ENCODE measurements around the gene PEX11G.

Gene PEX11G

GRCh38 chr19:7471696-7472615 is 16.9 kb downstream of the PEX11G start:
- TF ChIP-seq GATA3 (IDR thresholded peaks at IDR 0.05; ENCODE audit: low read depth, low read length): no peak

DNA sequence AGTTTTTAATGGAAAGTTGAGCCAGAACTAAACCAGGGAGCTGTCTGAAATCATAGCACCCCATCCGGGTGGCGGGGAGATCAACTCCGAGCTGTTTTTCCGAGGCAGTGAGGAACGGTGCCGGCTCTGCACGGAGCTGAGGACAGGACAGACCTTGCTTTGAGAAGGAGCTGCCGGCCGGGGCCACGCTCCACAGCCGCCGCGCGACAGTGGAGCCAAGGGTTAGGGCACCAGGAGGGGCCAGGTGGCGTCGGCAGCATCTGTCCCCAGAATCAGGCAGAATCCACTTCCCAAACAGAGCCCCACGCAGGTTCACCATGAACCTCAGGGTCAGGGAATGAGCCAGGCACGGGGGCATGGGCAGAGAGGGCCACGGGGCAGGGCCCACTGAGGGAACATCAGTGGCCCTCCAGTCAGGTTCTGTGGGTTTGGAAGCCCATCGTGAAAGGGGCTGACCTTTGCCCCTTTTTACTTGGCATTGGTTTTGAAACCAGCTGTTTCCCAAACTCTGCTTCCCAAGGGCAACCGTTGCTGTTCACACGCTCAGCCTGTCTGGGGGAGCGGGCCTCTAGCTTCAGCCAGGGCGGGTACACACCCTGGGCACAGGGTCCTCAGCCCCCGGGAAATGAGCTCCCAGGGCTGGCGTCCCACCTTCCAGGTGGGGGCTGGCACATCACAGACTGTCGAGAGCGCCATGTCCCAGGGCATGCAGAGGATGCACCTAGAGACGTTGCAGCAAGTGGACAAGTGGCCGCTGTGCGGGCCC is 18.1 kb downstream of the PEX11G start:
- no peak for TF ChIP-seq GATA2 (IDR thresholded peaks at IDR 0.05; ENCODE audit: low read depth, low read length)
- no peak for TF ChIP-seq GATA3 (IDR thresholded peaks at IDR 0.05; ENCODE audit: low read depth, low read length)

DNA sequence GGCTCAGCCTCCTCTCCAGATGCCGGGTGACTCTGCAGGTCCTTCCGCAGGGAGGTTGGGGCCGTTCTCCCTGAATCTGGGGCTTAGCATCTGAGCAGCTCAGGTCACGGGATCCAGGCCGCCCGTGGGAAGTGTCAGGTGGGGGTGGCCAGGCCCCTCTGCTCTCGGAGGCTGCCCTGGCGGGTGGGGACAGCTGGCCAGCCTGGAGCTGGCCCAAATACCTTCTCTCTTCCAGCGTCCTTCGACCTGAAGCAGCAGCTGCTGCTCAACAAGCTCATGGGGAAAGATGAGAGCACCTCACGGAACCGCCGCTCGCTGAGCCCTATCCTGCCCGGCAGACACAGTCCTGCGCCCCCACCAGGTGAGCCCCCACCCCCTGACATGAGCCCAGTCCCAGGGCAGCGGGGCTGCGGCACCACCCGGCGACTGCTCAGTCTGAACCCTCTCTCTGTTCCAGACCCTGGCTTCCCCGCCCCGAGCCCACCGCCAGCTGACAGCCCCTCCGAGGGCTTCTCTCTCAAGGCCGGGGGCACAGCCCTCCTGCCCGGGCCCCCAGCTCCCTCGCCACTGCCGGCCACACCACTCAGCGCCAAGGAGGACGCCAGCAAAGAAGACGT is 19.1 kb downstream of the PEX11G start:
- TF ChIP-seq GATA2 (IDR thresholded peaks at IDR 0.05; ENCODE audit: low read depth, low read length) (no peak), GATA3 (IDR thresholded peaks at IDR 0.05; ENCODE audit: low read depth, low read length) (no peak)

GRCh38 chr19:7468840-7469239 is 20.0 kb downstream of the PEX11G start:
- TF ChIP-seq GATA3 (IDR thresholded peaks at IDR 0.05; ENCODE audit: low read depth, low read length) (no peak), GATA2 (IDR thresholded peaks at IDR 0.05; ENCODE audit: low read depth, low read length) (no peak)

DNA sequence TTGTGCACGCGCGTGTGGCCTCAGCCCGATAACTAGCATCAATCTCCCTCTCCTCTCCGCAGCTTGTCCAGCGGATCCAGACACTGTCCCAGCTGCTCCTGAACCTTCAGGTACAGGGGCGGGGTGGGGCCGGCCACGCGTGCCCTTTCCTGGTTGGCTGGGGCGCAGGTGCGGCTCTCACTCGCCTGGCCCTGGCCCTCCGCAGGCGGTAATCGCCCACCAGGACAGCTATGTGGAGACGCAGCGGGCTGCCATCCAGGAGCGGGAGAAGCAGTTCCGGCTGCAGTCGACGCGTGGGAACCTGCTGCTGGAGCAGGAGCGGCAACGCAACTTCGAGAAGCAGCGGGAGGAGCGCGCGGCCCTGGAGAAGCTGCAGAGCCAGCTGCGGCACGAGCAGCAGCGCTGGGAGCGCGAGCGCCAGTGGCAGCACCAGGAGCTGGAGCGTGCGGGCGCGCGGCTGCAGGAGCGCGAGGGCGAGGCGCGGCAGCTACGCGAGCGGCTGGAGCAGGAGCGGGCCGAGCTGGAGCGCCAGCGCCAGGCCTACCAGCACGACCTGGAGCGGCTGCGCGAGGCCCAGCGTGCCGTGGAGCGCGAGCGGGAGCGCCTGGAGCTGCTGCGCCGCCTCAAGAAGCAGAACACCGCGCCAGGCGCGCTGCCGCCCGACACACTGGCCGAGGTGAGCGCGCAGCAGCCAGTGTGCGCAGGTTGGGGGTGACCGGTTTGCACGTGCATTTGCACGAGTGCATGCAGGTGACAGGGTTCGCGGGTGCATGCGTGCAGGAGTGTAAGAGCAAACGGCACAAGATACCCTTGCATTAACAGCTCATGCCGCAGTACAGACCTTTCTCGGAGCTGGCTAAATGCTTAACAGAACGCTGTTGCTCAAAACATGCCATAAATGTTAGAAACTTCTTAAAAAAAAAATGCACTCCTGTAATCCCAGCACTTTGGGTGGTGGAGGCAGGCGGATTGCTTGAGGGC is 21.5 kb downstream of the PEX11G start:
- no peak for TF ChIP-seq GATA3 (IDR thresholded peaks at IDR 0.05; ENCODE audit: low read depth, low read length)
- TF ChIP-seq GATA2 (IDR thresholded peaks at IDR 0.05; ENCODE audit: low read depth, low read length): no peak

DNA sequence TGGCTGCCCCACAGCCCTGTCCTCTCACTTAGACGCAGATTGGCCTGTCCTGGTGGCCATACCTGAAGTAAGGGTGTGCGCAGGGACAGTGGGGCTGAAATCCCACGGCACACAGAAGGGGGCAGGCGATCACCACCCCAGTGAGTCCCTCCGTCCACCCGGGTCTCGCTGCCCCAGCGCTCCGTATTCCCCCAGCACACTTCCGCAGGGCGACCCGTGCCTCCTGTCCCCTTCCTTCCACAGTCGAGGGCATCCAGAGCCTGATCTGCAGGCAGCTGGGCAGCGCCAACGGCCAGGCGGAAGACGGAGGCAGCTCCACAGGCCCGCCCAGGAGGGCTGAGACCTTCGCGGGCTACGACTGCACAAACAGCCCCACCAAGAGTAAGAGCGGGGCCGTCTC is 25.3 kb downstream of the PEX11G start:
- TF ChIP-seq GATA2 (IDR thresholded peaks at IDR 0.05; ENCODE audit: low read depth, low read length): no peak
- TF ChIP-seq GATA3 (IDR thresholded peaks at IDR 0.05; ENCODE audit: low read depth, low read length): no peak

DNA sequence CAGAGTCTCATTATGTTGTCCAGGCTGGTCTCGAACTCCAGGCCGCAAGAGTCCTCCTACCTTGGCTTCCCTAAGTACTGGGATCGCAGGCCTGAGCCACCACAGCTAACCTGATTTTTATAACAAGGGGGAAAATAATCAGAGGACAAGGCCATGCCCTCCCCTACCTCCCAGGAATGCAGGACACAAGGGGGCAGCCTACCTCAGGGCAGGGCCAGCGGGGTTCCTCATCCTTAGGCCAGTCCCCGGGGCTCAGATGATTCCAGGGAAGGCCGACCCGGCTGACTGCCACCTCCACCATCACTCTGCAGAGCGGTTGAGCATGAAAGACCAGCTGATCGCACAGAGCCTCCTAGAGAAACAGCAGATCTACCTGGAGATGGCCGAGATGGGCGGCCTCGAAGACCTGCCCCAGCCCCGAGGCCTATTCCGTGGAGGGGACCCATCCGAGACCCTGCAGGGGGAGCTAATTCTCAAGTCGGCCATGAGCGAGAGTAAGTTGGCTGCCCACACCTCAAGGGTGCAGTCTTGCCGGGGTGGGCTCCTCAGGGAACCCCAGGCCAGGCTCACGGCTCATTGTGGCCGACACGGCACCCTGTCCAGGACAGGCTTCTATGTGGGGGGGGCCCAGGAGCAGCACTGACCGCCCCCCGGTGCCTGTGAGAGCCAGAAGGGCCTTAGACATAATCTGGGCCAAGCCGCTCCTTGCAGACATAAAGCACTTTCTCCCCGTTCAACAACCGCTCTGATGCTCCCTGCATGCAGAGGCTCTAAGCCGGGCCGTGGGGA is 26.8 kb downstream of the PEX11G start:
- TF ChIP-seq GATA2 (IDR thresholded peaks at IDR 0.05; ENCODE audit: low read depth, low read length): no peak
- TF ChIP-seq GATA3 (IDR thresholded peaks at IDR 0.05; ENCODE audit: low read depth, low read length): no peak

DNA sequence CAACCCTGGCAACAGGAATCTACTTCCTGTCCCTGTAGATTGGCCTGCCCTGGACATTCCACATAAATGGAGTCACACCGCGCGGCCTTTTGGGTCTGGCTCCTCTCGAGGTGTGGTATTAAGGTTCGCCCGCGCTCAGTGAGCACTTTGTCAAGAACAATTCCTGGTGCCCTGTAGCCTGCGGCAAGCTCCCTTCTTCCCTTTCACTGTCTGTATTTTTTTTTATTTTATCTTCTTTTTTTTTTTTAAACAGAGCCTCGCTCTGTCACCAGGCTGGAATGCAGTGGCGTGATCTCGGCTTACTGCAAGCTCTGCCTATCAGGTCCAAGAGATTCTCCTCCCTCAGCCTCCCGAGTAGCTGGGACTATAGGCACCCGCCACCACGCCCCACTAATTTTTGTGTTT is 28.3 kb downstream of the PEX11G start:
- TF ChIP-seq GATA3 (IDR thresholded peaks at IDR 0.05; ENCODE audit: low read depth, low read length) (no peak), GATA2 (IDR thresholded peaks at IDR 0.05; ENCODE audit: low read depth, low read length) (no peak)

DNA sequence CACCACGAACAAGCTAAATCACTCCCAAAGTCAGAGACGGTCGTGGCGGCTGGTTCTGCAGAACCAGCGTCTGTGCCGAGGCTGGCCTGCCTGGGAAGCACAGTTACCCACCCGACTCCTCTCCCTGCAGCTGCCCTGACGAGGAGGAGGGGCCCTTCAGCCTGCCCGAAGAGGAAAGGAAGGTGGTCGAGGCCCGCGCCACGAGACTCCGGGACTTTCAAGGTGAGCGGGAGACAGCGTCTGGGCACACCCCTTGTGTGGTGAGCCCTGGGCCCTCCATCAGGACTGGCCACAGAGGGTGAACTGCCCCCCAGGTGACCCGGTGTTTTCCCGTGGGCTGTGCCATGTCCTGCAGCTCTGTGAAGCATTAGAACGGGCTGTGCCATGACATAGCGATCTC is 29.1 kb downstream of the PEX11G start:
- TF ChIP-seq GATA2 (IDR thresholded peaks at IDR 0.05; ENCODE audit: low read depth, low read length) (no peak), GATA3 (IDR thresholded peaks at IDR 0.05; ENCODE audit: low read depth, low read length) (no peak)

- TF ChIP-seq GATA3 (IDR thresholded peaks at IDR 0.05; ENCODE audit: low read depth, low read length) (no peak), GATA2 (IDR thresholded peaks at IDR 0.05; ENCODE audit: low read depth, low read length) (no peak)
Observed at GRCh38 chr19:7458675-7459074, 30.2 kb downstream of the PEX11G start.

DNA sequence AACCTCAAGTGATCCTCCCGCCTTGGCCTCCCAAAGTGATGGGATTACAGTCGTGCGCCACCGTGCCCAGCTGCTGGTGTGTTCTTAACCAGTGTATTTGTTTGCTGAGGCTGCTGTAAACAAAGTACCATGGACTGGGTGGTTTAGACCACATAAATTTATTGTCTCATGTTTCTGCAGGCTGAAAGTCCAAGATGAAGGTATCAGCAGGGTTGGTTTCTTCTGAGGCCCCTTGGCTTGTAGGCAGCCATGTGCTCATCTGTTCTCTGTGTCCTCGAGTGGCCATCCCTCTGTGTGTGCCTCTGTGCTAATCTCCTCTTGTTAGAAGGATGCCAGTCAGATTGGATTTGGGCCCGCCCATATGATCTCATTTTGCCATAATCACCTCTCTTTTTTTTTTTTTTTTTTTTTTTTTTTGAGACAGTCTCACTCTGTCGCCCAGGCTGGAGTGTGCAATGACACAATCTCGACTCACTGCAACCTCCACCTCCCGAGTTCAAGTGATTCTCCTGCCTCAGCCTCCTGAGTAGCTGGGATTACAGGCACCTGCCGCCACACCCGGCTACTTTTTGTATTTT is 31.8 kb downstream of the PEX11G start:
- TF ChIP-seq GATA3 (IDR thresholded peaks at IDR 0.05; ENCODE audit: low read depth, low read length): no peak
- no peak for TF ChIP-seq GATA2 (IDR thresholded peaks at IDR 0.05; ENCODE audit: low read depth, low read length)

- TF ChIP-seq GATA3 (IDR thresholded peaks at IDR 0.05; ENCODE audit: low read depth, low read length): no peak
- TF ChIP-seq GATA2 (IDR thresholded peaks at IDR 0.05; ENCODE audit: low read depth, low read length): no peak
Observed at GRCh38 chr19:7455600-7456296, 33.1 kb downstream of the PEX11G start.

Data from SH-SY5Y (cell line).